Stimulated activated naive CD4-positive, alpha-beta T cell (primary cell): Measurements from ENCODE around the gene PKIG.

Experiments used
- DNase-seq, 6 experiments: peaks; one replicate each; lab custom pipeline; 2025; lab: John Stamatoyannopoulos, UW

The PKIG gene

DNA sequence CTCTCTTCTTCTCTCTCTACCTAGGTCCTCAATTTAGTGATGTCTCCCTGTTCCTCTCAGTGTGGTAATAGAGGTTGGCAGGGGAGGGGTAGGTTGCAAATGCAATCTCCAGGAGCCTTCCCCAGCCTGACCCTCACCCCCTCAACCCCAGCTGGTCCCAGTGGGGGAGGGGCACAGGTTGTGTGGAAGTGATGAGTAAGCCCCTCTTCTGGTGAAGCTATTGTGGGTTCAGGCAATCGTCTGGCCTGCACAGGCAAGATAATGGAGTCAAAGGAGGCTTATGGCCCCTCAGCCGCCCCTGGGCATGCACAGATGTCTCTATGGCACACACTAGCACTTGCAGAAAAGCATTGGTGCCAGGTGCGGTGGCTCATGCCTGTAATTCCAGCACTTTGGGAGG, 79.9 kb downstream of the PKIG start:
- no peak for DNase-seq

DNA sequence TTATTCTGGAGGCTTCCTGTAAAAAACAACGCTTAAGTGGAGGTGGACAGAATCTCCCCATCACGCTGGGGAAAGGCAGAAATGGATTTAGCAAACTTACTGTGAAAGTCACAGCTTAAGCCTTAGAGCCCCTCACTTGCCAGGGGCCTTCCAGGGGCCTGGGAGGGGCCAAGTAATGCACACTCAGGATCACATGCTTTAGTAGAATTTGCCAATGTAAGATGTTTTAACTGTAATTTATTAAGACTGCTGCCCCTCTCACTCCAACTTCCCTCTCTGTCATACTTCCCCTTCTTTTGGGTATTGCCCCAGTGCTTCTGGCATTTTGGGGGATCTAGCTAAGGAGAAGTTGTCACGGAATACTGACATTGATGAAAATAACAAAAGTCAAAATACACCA, 81.8 kb downstream of the PKIG start:
- no peak for DNase-seq

DNA sequence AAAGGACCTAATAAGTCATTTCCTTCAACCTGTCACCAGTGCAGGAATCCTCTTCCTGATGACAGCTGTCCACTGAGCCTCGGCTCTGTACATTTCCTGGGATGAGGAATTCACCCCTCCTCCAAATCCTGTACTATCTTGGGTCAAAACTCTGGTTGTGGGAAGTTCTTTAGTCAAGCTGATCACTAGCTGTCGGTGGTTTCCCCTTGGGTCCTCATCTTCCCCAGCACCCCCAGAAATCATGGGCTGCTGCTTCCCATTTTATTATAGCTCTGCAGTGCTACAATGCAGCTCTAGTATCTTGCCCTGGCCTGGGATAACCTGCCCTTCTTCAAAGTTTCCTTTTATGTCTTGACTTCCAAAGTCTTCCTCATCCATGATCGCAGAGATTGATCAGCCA, 83.7 kb downstream of the PKIG start:
- no peak for DNase-seq
